K562 (cell line): ENCODE results near the gene PRICKLE2. TPM values are rescaled to one million over a fixed set of nuclear protein-coding genes. Genes with fewer than 3 reads are reported as not detected.

ENCODE experiments used
- ATAC-seq: fragments of 200-7000 bp; cut with Tn5 transposase; 3 replicates; pipeline ENCODE4 v1.9.1; 2020; ENCODE audit warnings: moderate library complexity
- BruUV-seq: library from RNA; stranded (reverse); fragments of 400-500 nt; replicated peaks from 2 replicates; lab custom pipeline; 2021; lab: Mats Ljungman, UMichigan
- CTCF ChIA-PET: fragments of 300-600 bp; formaldehyde crosslinking; extraction: SDS; loops from one replicate; lab custom pipeline; 2021; ENCODE audit warnings: low intra/inter-chr PET ratio; lab: Yijun Ruan, JAX
- POLR2A ChIA-PET: fragments of 300-600, 350-650 bp; sonication (Branson Sonifier 250); formaldehyde crosslinking; extraction: SDS; loops from one replicate; lab custom pipeline; 2021; ENCODE audit warnings: antibody characterized with exemption, inconsistent platforms; lab: Yijun Ruan, JAX
- DNase-seq, 4 experiments: peaks; one replicate each; pipeline versions ENCODE4 v3.0.0 to v3.0.0-alpha.2; 2011 to 2018; ENCODE audit warnings: low spot score in 3 of 4, mixed read lengths in 3 of 4; ENCODE audit errors: extremely low read depth in 1 of 4
- FAIRE-seq: peaks from 2 replicates; lab custom pipeline; 2011; peaks lifted over from hg19 to GRCh38; lab: Jason Lieb, UNC
- H2AFZ ChIP-seq: 2 replicates; pipeline ENCODE4 v1.6.0; 2011; ENCODE audit warnings: low read depth, low read length, control low read depth, inconsistent platforms
- H3K27ac ChIP-seq: fragments of 200-600 bp; 3 replicates; pipeline ENCODE4 v1.8.0; 2011; ENCODE audit warnings: low read depth, mild to moderate bottlenecking, control low read depth, inconsistent platforms, low read length, moderate library complexity, mixed read lengths; ENCODE audit errors: extremely low read depth
- H3K27me3 ChIP-seq, 2 experiments: fragments of 300-600 bp in 1 of 2; 2 replicates in 1 of 2; 3 replicates in 1 of 2; pipeline versions ENCODE4 v1.6.0 to v1.8.0; 2011; ENCODE audit warnings: inconsistent platforms in 2 of 2, low read length in 2 of 2, mild to moderate bottlenecking in 1 of 2, mixed read lengths in 1 of 2, moderate library complexity in 1 of 2; ENCODE audit not compliant: control insufficient read depth in 2 of 2, insufficient read depth in 2 of 2
- H3K36me3 ChIP-seq: fragments of 300-600 bp; 3 replicates; pipeline ENCODE4 v1.8.0; 2011; ENCODE audit warnings: mild to moderate bottlenecking, low read length, inconsistent platforms; ENCODE audit not compliant: control insufficient read depth, insufficient read depth
- H3K4me1 ChIP-seq, 2 experiments: fragments of 200-600 bp in 1 of 2; replicated peaks in 1 of 2; 2 replicates in 1 of 2; 3 replicates in 1 of 2; pipeline versions ENCODE4 v1.5.1 to v1.8.0; 2011; ENCODE audit warnings: inconsistent platforms in 2 of 2, low read length in 2 of 2, mild to moderate bottlenecking in 1 of 2, mixed read lengths in 1 of 2, moderate library complexity in 1 of 2; ENCODE audit not compliant: control insufficient read depth in 2 of 2, insufficient read depth in 2 of 2
- H3K4me2 ChIP-seq: 2 replicates; pipeline ENCODE4 v1.6.1; 2011; ENCODE audit warnings: low read length, control low read depth, inconsistent platforms, mixed read lengths; ENCODE audit not compliant: insufficient read depth
- H3K4me3 ChIP-seq: fragments of 200-600 bp; sonication (generic), shearing (Covaris generic); 2 replicates; pipeline ENCODE4 v1.5.1; 2016; ENCODE audit warnings: control low read depth, inconsistent platforms
- H3K79me2 ChIP-seq: fragments of 200-600 bp; 3 replicates; pipeline ENCODE4 v1.8.0; 2011; ENCODE audit warnings: low read length, inconsistent platforms; ENCODE audit not compliant: control insufficient read depth, insufficient read depth
- H3K9ac ChIP-seq, 2 experiments: 2 replicates each; pipeline versions ENCODE4 v1.6.0 to v1.6.1; 2011; ENCODE audit warnings: low read depth in 2 of 2, low read length in 2 of 2, control low read depth in 1 of 2, inconsistent platforms in 1 of 2, mild to moderate bottlenecking in 1 of 2, mixed read lengths in 1 of 2; ENCODE audit not compliant: insufficient read depth in 1 of 2
- H3K9me1 ChIP-seq: one replicate; pipeline ENCODE4 v1.6.0; 2011; ENCODE audit warnings: inconsistent platforms, mild to moderate bottlenecking, low read length, moderate library complexity; ENCODE audit not compliant: control insufficient read depth, insufficient read depth
- H3K9me3 ChIP-seq: replicated peaks from 2 replicates; pipeline ENCODE4 v1.5.1; 2011; ENCODE audit warnings: low read depth, low read length, inconsistent platforms; ENCODE audit not compliant: control insufficient read depth, insufficient read depth
- H4K20me1 ChIP-seq: replicated peaks from 2 replicates; pipeline ENCODE4 v1.6.1; 2011; ENCODE audit warnings: low read length, inconsistent platforms, mixed read lengths; ENCODE audit not compliant: control insufficient read depth, insufficient read depth
- ARID2 ChIP-seq: fragments of 450-650 bp; IDR thresholded peaks from 2 replicates; pipeline ENCODE4 v1.6.1; 2017; ENCODE audit warnings: antibody characterized with exemption, mild to moderate bottlenecking
- DDX20 ChIP-seq: fragments of 450-650 bp; IDR thresholded peaks from 2 replicates; pipeline ENCODE4 v1.6.1; 2016; ENCODE audit warnings: missing genetic modification characterization, low read depth, mild to moderate bottlenecking, missing compliant biosample characterization, moderate library complexity
- IFI16 ChIP-seq: fragments of 250-450 bp; sonication (Bioruptor Pico); IDR thresholded peaks from 2 replicates; pipeline ENCODE4 v2.1.2; 2022; ENCODE audit warnings: mild to moderate bottlenecking, inconsistent platforms
- RFX1 ChIP-seq: fragments of 450-650 bp; IDR thresholded peaks from 2 replicates; pipeline ENCODE4 v1.6.1; 2016; ENCODE audit warnings: mild to moderate bottlenecking, moderate library complexity
- ZBTB1 ChIP-seq: sonication (generic); formaldehyde crosslinking; IDR thresholded peaks from 2 replicates; pipeline ENCODE4 v1.8.1; 2023; ENCODE audit warnings: missing genetic modification reagents, low read depth, mild to moderate bottlenecking, borderline replicate concordance
- ZNF140 ChIP-seq: fragments of 250-450 bp; sonication (Bioruptor Pico); IDR thresholded peaks from 2 replicates; pipeline ENCODE4 v1.8.0; 2021; ENCODE audit warnings: moderate library complexity, mild to moderate bottlenecking, inconsistent platforms
- WGBS: fragments of 100-300 bp; shearing (Covaris generic); methylation state at CpG from one replicate; pipeline ENCODE4 v1.1.6; 2016; ENCODE audit warnings: low coverage, mixed read lengths; ENCODE audit not compliant: insufficient coverage; ENCODE audit errors: missing lambda C conversion rate; 5-methylcytosine and 5-hydroxymethylcytosine counted together
- in situ Hi-C: fragments of 300-500 bp; cut with MboI; formaldehyde crosslinking; loops from 4 replicates; pipeline ENCODE4 v1.15.0; 2018; ENCODE audit warnings: inconsistent platforms, mixed read lengths
- intact Hi-C: fragments of 100-400 bp; cut with micrococcal nuclease; formaldehyde crosslinking; loops from 2 replicates; pipeline ENCODE4 v1.14.2; 2022
- polyA plus RNA-seq, 8 experiments: library from polyadenylated mRNA; depleted of rRNA in 4 of 8; stranded (reverse) in 5 of 8; unstranded in 3 of 8; fragments of >200 nt; fragmentation: Nextera tagmentation in 2 of 8; fragmentation: Illumina TruSeq in 1 of 8; extraction: Ambion mirVana in 2 of 8; extraction: Trizol in 1 of 8; gene quantifications; 2 replicates each; pipeline versions ENCODE4 v1.2.1 to v1.2.3, GENCODE V29; 2011 to 2014; ENCODE audit warnings: inconsistent platforms in 1 of 8, missing spikeins in 1 of 8
- total RNA-seq, 7 experiments: library from RNA; depleted of rRNA in 6 of 7; stranded (reverse); fragments of >200 nt in 6 of 7; fragmentation: Illumina TruSeq in 2 of 7; extraction: Trizol in 2 of 7; gene quantifications; 2 replicates each; pipeline versions ENCODE4 v1.2.1 to v1.2.3, GENCODE V29; 2011 to 2021; ENCODE audit warnings: low replicate concordance in 1 of 7
- TF ChIP-seq, protein P1 (sequence below), 3 experiments: fragments of 200-800 bp in 1 of 3; fragments of 250-450 bp in 1 of 3; fragments of 450-650 bp in 1 of 3; sonication (Bioruptor Pico) in 1 of 3; sonication (Bioruptor generic) in 1 of 3; formaldehyde crosslinking in 1 of 3; IDR thresholded peaks; 2 replicates each; pipeline versions ENCODE4 v1.6.1 to v1.8.0; 2016 to 2022; ENCODE audit warnings: mild to moderate bottlenecking in 2 of 3, missing genetic modification characterization in 2 of 3, missing compliant biosample characterization in 1 of 3, moderate library complexity in 1 of 3
- TF ChIP-seq, protein P2 (sequence below): fragments of 450-650 bp; IDR thresholded peaks from 2 replicates; pipeline ENCODE4 v1.7.0; 2016; ENCODE audit warnings: borderline replicate concordance

The PRICKLE2 gene
- total and polyA plus RNA-seq, 9 of the 15 experiments (the other 6 are each of a cell fraction or from before 2014, with no cell fraction given), result 0.07 to 0.09 TPM; not detected in 7

DNA sequence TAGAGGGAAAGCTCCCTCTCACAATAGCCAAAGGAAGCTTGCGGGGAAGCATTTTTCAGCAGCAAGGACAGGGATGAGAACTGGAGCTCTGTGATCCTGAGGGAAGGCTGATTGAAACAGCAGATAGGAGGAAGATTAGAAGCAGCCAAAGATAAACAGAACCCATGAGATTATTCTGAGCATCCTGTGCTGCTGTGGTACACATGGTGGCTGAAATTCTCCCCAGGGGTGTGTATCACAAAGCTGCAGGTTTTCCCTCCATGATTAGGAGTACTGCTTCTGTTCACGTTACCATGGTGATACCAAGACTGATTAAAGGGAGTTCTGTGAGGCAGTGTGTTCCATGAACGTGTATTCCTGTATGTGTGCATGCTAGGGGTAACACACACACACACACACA, 171.7 kb downstream of the PRICKLE2 start:
- no TSS peak for BruUV-seq
- Histone ChIP-seq H3K4me3 (no peak overlapping the region), H4K20me1 (no peaks in the 10 kb centered on the region), H3K4me2 (no peak overlapping the region), H3K27me3 (no peaks in the 10 kb centered on the region; a peak in 1 of 5 replicates), H2AFZ (no peak overlapping the region), H3K27ac (no peak overlapping the region), H3K9me3 (no peaks in the 10 kb centered on the region), H3K79me2 (no peaks in the 10 kb centered on the region), H3K9me1 (no peaks in the 10 kb centered on the region), H3K36me3 (no peaks in the 10 kb centered on the region), H3K9ac (no peak overlapping the region), H3K4me1 (no peaks in the 10 kb centered on the region)
- no peak for DNase-seq
- ChIA-PET POLR2A (no interaction called here), CTCF (no interaction called here)
- no peak for TF ChIP-seq ZNF140 (CRISPR knock-in tag)
- TF ChIP-seq ZBTB1, result no peak
- no peak for TF ChIP-seq ARID2
- no peak for TF ChIP-seq DDX20
- TF ChIP-seq, protein P1, sequence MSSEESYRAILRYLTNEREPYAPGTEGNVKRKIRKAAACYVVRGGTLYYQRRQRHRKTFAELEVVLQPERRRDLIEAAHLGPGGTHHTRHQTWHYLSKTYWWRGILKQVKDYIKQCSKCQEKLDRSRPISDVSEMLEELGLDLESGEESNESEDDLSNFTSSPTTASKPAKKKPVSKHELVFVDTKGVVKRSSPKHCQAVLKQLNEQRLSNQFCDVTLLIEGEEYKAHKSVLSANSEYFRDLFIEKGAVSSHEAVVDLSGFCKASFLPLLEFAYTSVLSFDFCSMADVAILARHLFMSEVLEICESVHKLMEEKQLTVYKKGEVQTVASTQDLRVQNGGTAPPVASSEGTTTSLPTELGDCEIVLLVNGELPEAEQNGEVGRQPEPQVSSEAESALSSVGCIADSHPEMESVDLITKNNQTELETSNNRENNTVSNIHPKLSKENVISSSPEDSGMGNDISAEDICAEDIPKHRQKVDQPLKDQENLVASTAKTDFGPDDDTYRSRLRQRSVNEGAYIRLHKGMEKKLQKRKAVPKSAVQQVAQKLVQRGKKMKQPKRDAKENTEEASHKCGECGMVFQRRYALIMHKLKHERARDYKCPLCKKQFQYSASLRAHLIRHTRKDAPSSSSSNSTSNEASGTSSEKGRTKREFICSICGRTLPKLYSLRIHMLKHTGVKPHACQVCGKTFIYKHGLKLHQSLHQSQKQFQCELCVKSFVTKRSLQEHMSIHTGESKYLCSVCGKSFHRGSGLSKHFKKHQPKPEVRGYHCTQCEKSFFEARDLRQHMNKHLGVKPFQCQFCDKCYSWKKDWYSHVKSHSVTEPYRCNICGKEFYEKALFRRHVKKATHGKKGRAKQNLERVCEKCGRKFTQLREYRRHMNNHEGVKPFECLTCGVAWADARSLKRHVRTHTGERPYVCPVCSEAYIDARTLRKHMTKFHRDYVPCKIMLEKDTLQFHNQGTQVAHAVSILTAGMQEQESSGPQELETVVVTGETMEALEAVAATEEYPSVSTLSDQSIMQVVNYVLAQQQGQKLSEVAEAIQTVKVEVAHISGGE (CRISPR knock-in tag; IDR thresholded peaks at IDR 0.05), result peak in 1 of 3 experiments; percentile 62; a peak in 2 of 6 replicates
- TF ChIP-seq, protein P2, sequence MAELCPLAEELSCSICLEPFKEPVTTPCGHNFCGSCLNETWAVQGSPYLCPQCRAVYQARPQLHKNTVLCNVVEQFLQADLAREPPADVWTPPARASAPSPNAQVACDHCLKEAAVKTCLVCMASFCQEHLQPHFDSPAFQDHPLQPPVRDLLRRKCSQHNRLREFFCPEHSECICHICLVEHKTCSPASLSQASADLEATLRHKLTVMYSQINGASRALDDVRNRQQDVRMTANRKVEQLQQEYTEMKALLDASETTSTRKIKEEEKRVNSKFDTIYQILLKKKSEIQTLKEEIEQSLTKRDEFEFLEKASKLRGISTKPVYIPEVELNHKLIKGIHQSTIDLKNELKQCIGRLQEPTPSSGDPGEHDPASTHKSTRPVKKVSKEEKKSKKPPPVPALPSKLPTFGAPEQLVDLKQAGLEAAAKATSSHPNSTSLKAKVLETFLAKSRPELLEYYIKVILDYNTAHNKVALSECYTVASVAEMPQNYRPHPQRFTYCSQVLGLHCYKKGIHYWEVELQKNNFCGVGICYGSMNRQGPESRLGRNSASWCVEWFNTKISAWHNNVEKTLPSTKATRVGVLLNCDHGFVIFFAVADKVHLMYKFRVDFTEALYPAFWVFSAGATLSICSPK, result no peak
- peak; percentile 52 for TF ChIP-seq RFX1
- no peak for TF ChIP-seq IFI16 (CRISPR knock-in tag)
- in situ Hi-C loops, result no loop called here
- ATAC-seq, result no peak
- WGBS, result 0% methylated on average over 3 of the region's 3 CpGs
- intact Hi-C loops, result no loop called here
- no peak for FAIRE-seq
